ENCODE measurements around the gene FALEC.
"Not testable (repeated sequence)": the region's sequence is repeated elsewhere in the genome, so short reads cannot be mapped to it uniquely, and the experiment has no call there.

The FALEC gene

DNA sequence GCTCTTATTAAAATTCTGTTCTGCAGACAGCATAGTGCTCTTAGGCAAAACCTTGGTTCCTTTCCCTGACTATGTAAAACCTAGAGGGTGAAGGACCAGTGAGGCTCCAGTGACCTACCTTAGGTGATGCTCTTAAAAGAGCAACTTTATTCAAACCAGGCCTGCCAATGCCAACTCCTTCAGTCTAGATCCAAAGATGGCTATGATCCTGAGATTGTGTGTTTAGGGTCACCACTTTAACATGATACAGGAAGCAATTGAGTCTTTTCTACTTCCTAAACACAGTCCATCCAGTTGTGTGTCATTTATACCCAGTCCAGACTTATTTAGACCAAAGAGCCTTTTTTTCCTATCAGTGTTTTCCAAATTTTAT lies 53.0 kb downstream of the FALEC start:
- in situ Hi-C loops (cut with MboI; ENCODE audit: low sequenced_read_pairs): loop anchor here (10.0 kb wide), 1 partner anchor 56 kb away; the partner anchor contains the start of gene ENSA

DNA sequence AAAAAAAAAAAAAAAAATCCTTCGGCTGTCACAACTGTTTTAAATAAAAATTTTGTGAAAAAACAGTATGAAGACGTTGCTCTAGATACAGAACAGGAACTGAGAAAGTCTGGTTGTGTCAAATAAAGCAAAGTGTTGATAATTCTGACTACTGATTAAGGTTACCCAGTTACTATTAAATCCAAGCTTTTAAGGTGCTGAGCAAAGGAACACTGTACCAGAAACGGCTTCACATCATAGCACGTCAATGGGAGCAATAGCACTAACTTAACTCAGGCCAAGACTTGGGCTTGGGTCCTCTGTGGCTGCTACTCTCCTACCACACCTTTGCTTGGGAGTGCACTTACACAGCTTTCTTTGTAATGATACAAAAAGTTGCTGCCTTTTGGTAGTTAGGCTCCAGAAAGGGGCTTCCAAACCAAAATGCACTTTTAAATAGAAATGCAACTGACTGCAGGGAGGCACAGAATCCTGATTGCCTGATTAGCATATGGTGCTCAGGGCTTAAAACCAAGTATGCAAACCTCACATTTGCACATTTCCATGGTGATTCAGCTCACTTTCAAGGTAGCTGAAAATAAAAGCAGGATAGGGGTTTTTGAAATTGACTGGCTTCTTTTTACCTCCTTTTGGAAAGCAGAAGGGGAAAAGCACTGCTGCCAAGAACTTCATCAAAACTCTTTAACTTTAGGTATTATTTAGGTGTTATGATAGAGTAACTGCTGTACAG lies 57.5 kb downstream of the FALEC start:
- in situ Hi-C loops (cut with MboI; ENCODE audit: low sequenced_read_pairs): no loop called here

DNA sequence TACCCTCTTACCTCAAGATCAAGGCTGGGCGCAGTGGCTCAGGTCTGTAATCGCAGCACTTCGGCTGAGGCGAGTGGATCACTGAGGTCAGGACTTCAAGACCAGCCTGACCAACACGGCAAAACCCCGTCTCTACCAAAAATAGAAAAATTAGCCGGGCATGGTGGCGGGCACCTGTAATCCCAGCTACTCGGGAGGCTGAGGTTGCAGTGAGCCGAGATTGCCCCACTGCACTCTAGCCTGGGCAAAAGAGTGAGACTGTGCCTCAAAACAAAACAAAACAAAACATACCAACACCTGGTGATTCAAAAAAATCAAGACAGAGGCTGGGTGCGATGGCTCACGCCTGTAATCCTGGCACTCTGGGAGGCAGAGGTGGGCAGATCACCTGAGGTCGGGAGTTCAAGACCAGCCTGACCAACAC lies 58.1 kb downstream of the FALEC start:
- in situ Hi-C loops (cut with MboI; ENCODE audit: low sequenced_read_pairs): not testable (repeated sequence)

DNA sequence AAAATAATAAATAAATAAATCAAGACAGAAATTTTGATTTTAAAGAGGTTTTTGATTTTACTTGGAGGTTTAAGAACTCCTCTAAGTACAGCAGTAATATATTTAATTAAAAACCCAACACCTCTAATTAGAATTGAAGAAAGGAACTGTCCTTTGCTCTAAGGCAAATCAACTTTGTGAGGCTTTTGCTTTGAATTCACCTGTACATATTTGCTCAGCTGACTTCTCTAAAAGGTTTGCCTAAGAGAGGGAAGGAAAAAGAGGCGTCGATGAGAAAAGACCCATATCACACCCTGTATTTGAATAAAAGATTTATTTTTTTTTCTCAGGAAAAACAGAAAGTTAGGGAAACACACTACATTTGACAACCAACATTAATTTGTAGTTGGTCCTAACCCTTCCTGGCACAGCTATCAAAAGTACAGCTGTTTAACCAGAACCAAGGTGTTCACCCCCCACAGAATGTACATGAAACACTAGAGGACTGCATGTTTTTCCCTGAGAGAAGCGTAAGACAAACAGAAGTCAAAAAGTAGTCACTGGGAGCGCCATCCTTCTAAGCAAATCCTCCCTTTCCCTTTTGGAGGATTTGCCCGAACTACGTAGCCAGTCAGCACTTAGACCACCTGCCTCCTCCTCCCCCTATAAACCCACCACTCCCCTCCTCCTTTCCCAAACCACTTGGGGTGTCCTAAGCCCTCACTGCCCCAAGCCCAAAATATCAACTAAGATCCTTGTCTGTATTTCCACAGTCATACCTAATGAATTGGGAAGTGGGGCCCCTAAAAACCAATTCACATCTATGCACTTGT lies 58.9 kb downstream of the FALEC start:
- in situ Hi-C loops (cut with MboI; ENCODE audit: low sequenced_read_pairs): no loop called here

DNA sequence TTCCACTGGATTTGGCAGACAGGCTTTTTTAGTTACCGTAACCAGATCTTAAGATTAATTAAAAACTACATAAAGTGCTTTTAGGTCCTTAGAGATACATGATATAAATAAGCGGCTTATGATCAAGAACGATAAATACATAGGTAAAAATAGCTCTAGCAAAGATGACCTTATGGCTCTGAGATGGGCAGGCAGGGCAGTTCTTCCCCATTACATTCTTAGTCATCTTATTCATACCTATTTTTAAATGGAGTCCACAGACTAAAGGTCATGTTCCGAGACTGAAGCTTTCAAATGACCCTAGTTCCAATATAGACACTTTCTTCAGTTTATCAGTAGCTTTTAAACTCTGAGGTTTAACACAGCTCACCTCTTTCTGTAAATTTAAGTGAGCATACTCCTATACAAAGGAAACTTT lies 59.5 kb downstream of the FALEC start:
- in situ Hi-C loops (cut with MboI; ENCODE audit: low sequenced_read_pairs): no loop called here

DNA sequence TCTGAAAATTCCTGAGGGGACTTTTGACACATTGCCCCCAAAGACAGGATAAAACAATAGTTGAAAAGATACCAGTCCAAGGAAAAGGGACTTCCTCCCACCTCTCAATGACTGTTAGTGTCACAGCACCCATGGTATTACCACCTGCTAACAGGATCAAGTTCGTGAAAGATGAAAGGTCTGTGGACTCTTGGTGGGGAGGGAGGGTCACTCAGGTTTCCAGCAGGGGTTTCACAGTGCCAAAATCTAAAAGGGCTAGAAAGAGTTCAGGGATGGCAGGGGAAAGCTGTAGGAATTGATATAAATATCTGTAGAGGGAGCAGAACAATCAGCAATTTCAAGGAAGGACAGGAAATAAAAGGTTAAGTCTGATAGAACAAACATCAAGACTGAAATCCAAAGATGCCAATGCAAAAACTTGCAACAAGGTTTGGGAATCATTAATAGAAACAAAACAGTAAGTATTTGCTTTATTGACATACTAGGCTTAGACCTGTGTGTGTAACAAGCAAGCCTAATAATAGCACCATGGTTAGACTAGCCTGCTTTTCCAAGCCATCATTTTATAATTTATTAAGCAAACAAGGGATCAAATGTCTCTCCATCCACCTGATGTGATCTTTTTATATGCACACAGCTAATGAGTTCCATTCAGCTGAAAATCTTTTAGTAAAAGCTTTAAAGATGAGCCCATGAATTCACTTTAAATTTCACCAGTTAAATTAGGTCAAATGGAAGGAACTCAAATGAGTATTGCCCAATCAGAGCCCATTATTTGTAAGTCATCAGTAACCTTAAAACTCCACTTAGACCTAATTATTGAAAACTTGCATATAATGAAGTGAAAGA lies 60.2 kb downstream of the FALEC start:
- in situ Hi-C loops (cut with MboI; ENCODE audit: low sequenced_read_pairs): no loop called here

DNA sequence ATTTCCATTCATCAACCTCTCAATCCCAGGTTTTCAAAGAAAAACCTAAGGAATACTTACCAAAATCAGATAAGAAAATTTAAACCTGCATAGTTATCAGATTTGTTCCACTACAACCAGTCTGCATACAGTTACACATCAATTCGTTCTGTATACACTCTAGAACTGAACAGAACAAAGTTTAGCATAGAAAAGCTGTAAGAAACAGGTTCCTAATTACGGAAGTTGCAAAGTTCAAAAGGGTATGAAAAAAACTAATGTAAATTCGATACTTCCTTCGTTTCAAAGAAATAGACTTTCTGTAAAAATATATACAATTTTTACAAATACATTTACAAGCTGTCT lies 60.8 kb downstream of the FALEC start:
- in situ Hi-C loops (cut with MboI; ENCODE audit: low sequenced_read_pairs): no loop called here

DNA sequence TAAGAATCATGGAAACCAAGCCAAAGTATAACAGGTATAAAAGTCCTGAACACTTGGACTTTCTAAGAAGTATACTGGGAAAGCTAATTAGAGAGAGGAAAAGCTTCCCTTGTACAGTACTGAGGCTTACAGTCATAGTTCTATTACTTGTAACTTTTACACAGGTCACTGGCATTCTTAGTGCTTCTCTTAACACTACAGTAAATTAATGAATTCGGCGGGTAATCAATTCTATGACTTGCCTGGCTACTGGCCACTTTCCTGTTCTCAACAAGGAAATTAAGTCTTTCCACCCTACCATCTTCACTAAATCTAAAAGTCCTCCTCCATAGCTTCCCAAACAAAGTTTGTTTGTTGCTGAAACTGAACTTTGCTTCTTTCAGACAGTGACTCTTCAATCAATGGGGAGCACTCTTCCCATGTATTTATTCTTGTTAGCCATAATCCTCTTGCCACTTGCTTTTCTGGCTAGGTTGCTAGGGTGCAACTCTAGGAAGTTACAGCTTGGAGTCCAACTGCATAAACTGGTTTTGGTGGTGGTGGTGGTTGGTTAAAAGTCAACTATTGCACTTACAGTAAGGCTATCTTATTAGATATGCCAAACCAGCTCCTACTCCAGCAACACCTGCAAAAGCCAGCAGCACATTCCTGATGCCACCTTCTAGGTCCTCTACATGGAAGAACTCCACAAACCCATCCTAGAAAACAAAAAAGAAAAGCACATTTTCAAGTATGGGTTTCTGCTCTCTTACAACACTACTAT lies 61.4 kb downstream of the FALEC start:
- in situ Hi-C loops (cut with MboI; ENCODE audit: low sequenced_read_pairs): no loop called here

DNA sequence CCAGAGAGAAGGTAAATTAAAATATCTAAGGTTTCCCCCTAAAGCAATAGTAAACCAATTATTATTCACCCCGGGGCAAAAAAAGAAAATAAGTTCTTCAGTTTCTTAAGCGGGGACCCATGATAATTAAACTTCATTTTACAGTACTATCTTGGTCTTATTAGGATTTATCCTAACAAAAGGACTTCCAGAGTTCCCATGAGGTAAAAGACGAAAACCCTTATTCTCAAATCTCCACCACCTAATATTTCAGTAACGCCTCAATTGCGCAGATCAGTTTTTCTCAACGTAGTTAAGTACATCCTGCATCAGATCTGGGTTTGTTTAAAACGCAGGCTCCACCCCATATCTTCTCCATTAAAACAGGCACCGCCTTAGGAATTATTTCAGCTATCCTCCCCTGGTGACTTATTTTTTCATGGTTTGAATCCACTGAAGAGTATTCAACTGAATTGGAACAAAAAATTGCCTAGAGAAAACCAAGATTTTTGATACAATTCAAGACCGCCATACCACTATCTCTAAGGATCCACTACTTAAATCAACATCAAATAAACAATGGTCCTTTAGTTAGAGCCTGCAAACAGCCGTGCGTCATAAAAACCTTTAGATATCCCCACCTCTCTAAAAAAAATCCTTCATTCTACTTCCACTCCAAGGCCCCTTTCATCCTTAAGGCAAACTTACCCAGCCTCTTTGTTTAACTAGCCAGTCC lies 62.2 kb downstream of the FALEC start:
- in situ Hi-C loops (cut with MboI; ENCODE audit: low sequenced_read_pairs): no loop called here

DNA sequence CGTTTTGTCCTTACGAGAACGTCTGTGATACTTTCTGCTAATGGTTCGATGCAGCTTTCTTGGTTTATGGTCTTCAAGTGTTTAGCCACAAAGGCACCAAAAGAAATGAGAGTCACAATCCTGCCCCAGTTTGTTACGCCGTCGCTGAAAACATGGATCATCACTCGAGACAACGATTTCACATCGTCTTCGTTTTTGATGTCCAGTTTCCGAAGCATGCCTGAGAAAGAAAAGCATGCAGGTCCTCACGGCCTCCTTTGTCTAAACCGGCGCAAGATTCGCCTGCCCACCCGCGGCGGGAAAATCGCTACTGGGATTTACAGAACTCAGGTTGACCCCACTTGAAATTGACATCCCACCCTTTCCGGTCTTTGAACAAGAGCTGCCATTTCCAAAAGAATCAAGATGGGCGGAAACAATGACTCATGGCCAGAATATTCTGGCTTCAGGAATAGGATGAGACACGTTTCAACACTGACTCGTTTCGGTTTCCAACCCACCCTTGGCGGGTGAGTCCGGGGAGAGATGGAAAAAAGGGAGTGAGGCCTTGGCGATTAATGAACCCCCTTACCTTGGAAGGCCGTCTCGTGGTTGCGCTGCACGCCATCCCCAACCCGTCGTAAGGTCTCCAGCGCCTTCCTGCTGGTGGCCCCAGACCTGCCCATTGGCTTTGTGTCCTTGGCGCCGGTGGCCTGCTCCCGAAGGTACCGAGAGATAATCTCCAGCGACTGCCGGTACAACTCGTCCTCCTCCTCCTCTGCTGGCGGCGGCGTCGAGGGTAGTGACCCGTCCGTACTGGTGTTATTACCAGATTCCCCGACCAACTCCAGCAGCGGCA lies 62.9 kb downstream of the FALEC start:
- in situ Hi-C loops (cut with MboI; ENCODE audit: low sequenced_read_pairs): no loop called here

DNA sequence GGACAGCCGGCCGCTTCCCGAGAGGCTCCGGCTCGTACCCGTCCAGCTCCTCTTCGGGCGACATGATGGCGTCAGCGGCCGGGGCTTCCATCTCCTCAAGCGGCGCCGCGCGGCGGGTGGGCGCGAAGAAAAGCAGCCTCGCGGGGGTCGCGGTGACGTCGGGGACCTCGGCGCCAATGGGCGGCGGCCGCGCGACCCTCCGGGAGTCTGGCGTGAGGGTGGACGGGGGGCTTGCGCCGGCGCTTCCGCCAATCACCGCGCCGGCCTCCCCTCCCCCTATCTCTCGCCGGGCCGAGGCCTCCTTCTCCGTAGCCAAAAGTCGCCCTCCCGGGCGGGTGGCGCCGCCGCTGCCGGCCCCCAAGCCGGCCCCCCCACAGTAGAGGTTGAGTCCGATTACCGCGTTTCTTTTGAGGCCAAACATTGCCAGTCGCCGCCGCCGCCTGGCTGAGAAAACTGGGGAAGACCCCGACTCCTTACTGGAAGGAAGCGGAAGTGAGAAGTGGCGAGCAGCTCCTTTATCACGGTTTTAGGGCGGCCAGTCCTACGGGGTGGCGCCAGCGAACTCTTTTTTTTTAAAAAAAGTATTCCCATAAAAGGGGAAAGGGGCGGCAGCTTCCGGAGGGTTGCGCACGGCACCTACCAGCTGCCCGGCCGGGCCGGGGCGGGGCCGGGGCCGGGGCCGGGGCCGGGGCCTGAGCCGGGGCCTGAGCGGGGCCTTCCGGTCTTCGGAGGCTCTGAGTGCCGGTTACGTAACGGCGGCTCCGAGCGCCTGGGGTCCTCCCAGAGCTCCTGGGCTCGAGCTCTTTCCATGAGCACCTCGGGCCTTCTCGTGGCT lies 63.8 kb downstream of the FALEC start, which contains the start of gene MCL1:
Gene MCL1, minus strand, starts transcription at position 501 of the 835 bp plus-strand sequence. Its CDS starts 80 bp downstream, at position 421.
- in situ Hi-C loops (cut with MboI; ENCODE audit: low sequenced_read_pairs): no loop called here

DNA sequence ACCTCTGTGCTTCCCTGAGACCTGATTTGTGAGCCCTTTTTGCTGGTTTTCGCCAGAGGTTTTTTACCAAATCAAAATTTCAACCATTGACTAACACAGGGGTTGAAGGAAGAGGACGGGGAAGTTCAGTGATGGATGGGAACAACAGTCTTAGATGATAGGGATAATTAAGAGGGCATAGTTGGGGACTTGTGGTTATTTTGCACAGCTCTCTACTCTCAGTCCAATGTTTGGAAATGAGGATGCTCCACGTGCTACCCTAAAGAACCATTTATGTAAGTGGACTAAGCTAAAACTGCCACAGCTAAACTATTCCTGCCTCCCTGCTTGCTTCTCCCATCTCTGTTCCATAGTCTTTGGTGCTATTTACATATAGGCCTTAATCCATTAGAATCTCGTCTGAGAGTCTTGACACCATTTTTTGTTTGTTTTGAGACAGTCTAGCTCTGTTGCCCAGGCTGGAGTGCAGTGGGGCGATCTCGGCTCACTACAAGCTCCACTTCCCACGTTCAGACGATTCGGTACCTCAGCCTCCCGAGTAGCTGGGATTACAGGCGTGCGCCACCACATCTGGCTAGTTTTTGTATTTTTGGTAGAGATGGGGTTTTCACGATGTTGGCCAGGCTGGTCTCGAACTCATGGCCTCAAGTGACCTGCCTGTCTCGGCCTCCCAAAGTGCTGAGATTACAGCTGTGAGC lies 64.5 kb downstream of the FALEC start:
- in situ Hi-C loops (cut with MboI; ENCODE audit: low sequenced_read_pairs): no loop called here

DNA sequence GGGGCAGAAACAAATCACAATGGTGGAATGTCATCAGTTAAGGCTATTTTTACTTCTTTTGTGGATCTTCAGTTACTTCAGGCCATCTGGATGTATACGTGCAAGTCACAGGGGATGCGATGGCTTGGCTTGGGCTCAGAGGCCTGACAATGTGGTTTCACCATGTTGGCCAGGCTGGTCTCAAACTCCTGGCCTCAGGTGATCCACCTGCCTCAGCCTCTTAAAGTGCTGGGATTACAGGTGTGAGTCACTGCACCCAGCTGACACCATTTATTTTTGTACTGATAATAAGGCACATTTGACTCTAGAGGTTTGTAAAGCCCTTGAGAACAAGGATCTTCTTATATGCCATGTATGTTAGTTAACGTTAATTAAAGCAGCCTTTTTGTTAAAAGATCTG lies 65.4 kb downstream of the FALEC start:
- in situ Hi-C loops (cut with MboI; ENCODE audit: low sequenced_read_pairs): not testable (repeated sequence)

DNA sequence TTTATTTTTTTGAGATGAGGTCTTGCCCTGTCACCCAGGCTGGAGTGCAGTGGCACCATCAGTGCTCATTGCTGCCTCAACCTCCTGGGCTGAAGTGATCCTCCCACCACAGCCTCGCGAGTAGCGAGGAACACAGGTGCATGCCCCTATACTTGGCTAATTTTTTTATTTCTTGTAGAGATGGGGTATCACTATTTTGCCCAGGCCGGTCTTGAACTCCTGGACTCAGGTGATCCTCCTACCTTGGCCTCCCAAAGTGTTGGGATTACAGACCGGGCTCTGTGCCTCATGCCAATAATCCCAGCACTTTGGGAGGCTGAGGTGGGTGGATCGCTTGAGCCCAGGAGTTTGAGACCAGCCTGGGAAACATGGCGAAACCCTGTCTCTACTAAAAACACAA lies 65.9 kb downstream of the FALEC start:
- in situ Hi-C loops (cut with MboI; ENCODE audit: low sequenced_read_pairs): not testable (repeated sequence)

DNA sequence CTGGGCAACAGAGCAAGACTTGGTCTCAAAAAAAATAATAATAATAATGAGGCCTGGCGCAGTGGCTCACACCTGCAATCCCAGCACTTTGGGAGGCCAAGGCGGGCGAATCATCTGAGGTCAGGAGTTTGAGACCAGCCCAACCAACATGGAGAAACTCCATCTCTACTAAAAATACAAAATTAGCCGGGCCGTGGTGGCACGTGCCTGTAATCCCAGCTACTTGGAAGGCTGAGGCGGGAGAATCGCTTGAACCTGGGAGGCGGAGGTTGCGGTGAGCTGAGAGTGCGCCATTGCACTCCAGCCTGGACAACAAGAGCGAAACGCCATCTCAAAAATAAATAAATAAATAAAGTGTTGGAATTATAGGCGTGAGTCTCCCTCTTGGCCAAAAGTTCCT lies 66.4 kb downstream of the FALEC start:
- in situ Hi-C loops (cut with MboI; ENCODE audit: low sequenced_read_pairs): not testable (repeated sequence)

DNA sequence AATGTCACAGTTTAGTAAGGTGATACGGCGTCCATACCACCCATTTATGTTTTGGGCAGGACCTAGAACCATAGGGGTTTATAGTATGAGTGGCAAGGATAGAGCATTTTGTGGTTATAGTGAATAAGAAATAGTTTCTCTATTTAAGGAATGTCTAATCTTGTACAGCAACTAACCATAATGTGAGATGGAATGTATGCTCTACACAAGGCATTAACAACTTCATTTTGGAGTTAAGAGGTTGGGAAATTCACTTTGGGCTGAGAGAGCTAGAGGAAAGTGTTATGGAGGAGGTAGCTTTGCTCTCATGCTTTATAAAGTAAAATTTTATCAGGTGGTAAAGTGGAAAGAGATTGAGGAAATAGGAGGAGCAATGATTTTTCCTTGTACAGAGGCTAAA lies 66.8 kb downstream of the FALEC start:
- in situ Hi-C loops (cut with MboI; ENCODE audit: low sequenced_read_pairs): no loop called here
